ENCODE measurements around the gene B3GNT5.

B3GNT5 gene

GRCh38 chr3:183230826-183231225 lies 22.2 kb upstream of the B3GNT5 start:
- no peak for DNase-seq (ENCODE audit: low read depth)

- DNase-seq (ENCODE audit: low read depth): no peak
These were observed 19.1 kb upstream of the B3GNT5 start for GRCh38 chr3:183233966-183234365.

DNA sequence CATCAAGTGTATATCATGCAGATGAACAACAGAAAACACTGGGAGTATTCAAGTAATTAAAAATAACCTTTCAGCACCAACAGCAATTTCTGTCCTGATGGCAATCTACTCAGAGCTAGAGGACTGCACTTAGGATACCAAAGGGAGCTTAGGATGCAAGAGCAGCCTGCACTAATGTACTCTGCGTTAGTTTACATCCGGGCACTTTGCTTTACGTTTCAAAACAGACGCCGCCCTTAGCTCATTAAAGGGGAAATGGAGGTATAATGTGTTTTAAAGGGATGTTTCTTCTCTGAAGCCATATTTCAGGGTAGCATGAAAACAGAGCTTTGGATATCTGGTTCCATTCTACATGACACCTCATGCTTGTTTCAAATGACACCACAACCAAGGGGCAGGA lies 14.0 kb upstream of the B3GNT5 start:
- no peak for DNase-seq (ENCODE audit: low read depth)

- DNase-seq (ENCODE audit: low read depth): no peak
These were observed 10.6 kb upstream of the B3GNT5 start for GRCh38 chr3:183242431-183242830.

- DNase-seq (ENCODE audit: low read depth): no peak
These were observed 8.8 kb upstream of the B3GNT5 start for GRCh38 chr3:183244219-183244618.

DNA sequence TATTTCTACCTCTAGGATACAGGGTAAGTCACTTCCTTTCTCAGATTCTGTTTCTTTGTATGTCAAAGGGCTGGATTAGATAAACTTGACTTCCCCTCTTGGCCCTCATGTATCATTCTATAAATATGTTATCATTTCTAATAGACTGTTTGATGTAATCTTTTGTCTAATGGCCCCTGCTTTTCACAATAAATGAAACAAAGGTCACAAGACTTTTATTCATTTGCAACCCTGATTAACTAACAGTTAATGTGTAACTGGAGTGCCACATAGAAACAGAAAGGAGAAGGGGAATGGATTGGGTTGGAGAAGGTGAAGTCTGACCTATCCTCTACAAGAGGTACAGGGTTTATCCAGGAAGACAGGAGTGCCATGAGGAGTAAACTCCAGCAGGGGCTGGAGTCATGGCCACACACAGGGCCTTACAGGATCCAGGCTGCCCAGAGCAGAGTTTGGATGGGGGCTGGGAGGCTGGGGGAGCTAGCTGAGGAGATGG lies 8.0 kb upstream of the B3GNT5 start:
- no peak for DNase-seq (ENCODE audit: low read depth)

DNA sequence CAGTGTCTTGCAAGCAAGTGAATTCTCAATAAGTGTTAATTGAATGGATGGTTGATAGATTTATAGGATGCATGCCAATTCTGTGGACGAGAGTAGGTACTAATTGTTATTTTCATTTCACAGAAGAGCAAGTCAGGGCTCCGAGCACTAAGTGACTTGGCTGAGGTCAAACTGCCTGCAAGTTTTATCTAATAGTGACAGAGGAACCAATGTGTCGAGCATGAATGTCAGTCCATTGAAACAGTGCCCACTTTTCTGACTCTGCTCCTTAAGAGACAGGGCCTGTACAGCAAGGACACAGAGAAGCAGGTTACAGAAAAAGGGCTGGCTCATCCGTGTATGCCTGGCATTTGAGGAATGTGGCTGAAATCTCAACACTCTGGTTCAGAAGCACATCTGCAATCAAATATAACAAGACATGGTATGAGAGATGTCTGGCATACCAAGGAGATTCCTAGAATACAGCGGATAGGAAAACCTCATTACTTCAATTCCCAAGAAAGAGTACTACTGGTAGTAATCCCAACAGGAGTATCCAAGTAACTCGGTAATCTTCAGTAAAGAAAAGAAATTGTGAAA lies 6.0 kb upstream of the B3GNT5 start:
- no peak for DNase-seq (ENCODE audit: low read depth)

GRCh38 chr3:183249006-183249718 lies 3.9 kb upstream of the B3GNT5 start:
- DNase-seq (ENCODE audit: low read depth): no peak

GRCh38 chr3:183252118-183252782 lies 803 bp upstream of the B3GNT5 start:
- DNase-seq (ENCODE audit: low read depth): no peak

DNA sequence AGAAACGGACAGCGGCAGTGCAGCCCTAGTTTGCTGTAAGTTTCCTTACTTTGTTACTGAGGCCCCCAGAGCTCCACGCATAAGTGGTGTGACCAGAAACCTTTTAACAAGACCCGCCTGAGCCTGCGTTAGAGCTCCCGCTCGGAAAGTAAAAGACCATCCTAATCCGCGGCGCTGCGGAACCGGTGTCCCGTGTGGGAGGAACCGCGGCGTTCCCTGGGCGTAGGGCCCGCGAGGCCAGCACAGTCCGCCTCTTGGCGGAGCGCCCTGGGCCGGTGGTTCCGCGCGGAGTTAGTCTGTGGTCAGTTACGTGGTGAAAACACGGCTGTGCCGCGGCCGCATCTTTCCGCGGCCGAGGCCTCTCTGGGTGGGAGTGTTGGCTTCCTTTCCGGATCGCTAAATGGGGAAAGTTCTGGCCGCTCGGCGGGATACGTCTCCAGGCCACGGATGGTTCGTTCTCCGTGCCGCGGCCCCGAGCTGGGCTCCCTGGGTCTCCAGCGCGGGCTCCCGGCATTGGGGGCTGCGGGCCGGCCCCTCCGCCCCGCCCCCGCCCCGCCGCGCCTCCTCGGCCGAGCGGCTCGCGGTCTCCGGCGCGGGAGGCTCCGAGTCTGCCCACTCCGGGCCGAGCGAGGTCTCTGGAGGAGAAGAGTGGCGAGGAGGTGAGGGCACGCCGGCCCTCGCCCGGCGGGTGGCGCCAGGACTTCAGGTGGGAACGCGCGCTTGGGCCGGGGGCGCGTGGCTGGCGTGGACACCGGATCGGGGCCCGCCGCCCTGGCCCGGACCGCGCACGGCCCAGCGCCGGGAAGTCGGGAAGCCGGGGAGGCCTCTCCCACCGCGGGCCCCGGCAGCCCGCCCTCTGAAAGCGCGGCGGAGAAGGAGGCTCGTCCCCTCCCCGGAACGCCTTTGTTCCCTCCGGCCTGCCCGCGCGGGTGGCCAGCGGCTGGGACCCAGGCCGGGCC lies 754 bp downstream of the B3GNT5 start:
- no peak for DNase-seq (ENCODE audit: low read depth)

GRCh38 chr3:183254487-183255347 lies 1.7 kb downstream of the B3GNT5 start:
- no peak for DNase-seq (ENCODE audit: low read depth)

DNA sequence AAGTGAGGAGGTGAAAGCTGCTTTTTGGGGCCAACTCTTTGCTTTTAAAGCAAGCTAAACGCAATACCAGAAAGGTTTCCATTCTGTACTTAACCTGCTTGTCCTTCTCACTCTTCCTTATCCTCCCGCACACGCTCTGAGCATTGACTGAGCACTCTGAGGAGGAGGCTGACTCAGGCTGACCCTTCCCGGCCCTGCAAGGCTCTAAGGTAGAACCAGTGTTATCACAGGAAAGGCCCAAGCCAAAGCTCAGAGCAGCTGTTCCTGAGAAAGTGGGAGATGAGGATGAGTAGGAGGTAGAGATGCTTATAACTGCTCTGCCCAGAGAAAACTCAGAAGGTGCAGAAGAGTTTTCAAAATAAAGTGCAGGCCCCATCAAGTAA lies 2.3 kb downstream of the B3GNT5 start:
- DNase-seq (ENCODE audit: low read depth): no peak

DNA sequence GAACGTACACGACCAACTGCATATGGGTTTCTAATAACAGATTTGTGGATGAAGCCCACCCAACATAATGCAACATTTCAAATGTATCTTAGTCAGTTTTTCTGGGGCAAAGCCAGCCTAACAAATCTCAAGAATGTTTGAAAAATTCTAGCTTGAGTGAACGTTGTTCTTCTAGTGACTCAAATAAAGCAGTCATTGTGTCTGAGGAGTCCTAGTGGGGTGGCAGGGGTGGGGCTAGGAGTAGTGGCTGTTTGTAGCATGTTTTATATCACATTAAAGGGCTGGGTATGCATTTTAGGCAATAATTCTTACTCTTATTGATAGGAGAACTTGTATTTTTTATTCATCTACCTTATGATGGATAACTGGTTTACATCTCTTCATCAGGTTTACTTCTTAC lies 6.0 kb downstream of the B3GNT5 start:
- DNase-seq (ENCODE audit: low read depth): no peak

- no peak for DNase-seq (ENCODE audit: low read depth)
These were observed 6.6 kb downstream of the B3GNT5 start for GRCh38 chr3:183259621-183260020.

GRCh38 chr3:183260167-183260904 lies 7.3 kb downstream of the B3GNT5 start:
- DNase-seq (ENCODE audit: low read depth): no peak

- DNase-seq (ENCODE audit: low read depth): no peak
These were observed 8.2 kb downstream of the B3GNT5 start for GRCh38 chr3:183261151-183261724.

GRCh38 chr3:183262875-183263378 lies 9.9 kb downstream of the B3GNT5 start:
- DNase-seq (ENCODE audit: low read depth): no peak

GRCh38 chr3:183264268-183264667 lies 11.2 kb downstream of the B3GNT5 start:
- no peak for DNase-seq (ENCODE audit: low read depth)

DNA sequence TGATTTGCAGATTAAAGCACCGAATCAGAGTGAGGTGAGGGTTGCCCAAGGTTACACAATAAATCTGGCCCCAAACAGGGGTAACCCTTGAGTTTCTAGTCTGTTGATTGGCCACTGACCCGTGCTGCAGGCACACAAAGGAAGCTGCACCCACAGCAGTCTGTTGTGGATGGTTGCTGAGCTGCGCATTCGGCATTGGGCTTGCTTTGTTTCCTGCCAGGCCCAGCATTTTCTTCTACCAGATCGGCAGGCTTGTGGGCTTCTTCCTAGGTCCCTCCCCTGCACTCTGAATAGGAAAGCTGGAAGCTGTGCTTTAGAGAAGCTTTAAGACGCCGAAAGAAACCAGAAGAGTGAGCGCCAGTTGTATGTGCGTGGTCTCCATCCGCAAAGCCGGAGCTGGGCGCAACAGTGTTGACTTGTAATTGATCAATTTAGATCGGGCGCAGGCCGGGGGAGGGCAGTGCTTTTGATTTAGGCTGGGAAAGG lies 12.1 kb downstream of the B3GNT5 start:
- no peak for DNase-seq (ENCODE audit: low read depth)

Data from GM04504 (cell line).